HG03469 (cell line): ENCODE data around the gene KLHL11.
"Not testable (repeated sequence)": the region's sequence is repeated elsewhere in the genome, so short reads cannot be mapped to it uniquely, and the experiment has no call there.

Source experiments
- ATAC-seq: cut with Tn5 transposase; IDR thresholded peaks from one replicate; pipeline ENCODE4 v1.9.1; 2021; ENCODE audit warnings: mild to moderate bottlenecking, moderate library complexity, moderate number of reproducible peaks; ENCODE audit not compliant: unreplicated experiment

Gene KLHL11

DNA sequence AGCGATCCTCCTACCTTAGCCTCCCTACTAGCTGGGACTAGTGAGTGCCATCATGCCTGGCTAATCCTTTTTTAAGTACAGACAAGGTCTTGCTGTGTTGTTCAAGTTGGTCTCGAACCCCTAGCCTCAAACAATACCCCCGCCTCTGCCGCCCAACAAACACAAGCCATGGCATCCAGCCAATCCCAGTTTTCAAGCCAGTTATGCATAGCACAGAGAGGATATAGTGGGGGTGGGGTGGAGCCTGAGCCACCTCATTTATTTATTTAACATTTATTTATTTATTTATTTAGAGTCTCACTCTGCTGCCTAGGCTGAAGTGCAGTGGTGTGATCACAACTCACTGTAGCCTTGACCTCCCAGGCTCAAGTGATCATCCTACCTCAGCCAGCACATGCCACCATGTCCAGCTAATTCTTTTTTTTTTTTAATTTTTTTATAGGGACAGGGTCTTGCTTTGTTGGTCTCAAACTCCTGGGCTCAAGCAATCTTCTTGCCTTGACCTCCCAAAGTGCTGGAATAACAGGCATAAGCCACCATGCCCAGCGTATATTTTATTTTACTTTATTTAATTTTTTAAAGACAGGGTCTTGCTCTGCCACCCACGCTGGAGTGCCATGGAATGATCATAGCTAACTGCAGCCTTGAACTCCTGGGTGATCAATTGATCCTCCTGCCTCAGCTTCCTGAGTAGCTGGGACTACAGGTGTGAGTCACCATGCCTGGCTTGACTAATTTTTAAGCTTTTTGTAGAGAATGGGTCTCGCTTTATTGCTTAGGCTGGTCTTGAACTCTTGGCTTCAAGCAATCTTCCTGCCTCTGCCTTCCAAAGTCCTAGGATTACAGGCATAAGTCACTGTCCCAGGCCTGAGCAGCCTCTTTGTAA, 26.2 kb upstream of the KLHL11 start:
- ATAC-seq, result no peak

DNA sequence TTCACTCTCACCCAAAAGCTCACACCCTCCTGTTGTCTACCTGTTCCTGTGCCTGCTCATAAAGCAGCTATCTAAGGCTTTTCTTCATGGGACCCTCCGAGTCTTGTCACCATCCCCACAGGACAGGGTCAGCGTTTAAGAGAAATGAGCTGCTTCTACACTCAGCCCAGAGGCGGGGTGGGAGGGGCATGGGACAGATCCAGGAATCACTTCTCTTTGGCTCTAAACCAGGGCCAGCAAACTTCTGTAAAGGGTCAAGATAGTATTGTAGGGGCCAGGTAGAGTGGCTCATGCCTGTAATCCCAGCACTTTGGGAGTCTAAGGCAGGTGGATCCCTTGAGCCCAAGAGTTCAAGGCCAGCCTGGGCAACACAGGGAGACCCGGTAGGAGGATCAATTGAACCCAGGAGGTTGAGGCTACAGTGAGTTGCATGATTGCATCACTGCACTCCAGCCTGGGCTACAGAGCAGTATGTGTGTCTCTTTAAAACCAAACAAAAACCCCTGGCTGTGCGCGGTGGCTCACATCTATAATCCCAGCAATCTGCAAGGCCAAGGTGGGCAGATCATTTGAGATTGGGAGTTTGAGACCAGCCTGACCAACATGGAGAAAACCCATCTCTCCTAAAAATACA, 23.2 kb upstream of the KLHL11 start:
- ATAC-seq, result no peak

GRCh38 chr17:41885733-41886132, 20.5 kb upstream of the KLHL11 start:
- no peak for ATAC-seq

DNA sequence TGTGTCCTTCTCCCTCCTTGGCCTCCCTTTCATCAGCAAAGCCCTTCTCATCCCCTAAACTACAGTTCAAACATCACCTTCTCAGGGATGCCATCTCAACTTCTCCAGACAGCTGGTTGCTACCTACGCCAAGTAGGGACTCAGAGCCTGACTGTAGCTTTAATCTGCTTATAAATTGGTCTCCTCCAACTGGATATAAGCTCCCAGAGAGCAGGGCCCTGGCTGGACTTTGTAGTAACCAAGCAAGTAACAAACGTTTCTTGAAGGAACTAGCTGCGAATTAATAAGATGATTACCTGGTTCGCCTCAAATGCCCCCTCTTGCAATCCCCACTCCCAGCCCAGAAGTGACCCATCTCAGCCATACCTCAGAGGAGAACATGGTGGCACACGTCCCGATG, 17.5 kb upstream of the KLHL11 start:
- no peak for ATAC-seq

GRCh38 chr17:41880130-41880529, 14.9 kb upstream of the KLHL11 start:
- ATAC-seq, result no peak

GRCh38 chr17:41874293-41874670, 9.1 kb upstream of the KLHL11 start:
- ATAC-seq, result not testable (repeated sequence)

GRCh38 chr17:41873559-41874292, 8.5 kb upstream of the KLHL11 start:
- no peak for ATAC-seq

DNA sequence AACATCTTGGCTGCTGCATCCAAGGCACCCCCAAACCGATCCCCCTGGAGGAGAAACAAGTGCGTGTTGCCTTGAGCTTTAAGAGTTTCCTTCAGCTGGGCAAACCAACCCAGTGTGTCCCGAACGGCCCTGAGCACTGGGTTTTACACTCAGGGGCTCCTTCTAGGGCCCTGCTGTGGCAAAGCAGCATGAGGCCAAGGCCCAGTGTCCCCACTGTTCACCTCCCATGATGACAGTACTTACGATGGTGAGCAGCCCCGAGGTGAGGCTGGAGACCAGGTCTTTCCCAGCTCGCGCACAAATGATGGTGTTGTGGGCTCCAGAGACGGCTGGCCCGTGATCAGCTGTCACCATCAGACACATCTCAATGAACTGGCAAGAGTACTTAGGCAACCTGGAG, 6.6 kb upstream of the KLHL11 start:
- ATAC-seq, result no peak

DNA sequence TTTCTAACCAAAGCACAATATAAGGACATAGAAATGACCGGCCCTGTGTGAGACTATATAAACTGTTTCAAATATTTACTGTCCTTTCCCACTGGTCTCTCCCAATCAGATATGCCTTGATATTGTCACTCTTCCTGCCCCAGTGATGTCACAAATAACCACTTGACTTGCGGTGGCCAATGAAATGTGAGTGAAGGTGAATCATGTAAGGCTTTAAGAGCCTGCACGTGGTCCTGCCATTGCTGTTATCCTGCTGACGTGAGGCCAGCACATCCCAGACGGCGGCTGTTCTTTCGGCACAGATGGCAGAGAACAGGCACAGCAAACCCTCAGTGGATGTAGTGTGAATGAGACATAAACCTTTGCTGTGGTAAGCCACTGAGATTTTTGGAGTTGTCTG, 5.4 kb upstream of the KLHL11 start:
- ATAC-seq, result no peak

GRCh38 chr17:41870097-41870496, 4.9 kb upstream of the KLHL11 start:
- no peak for ATAC-seq

- no peak for ATAC-seq
These were observed 4.2 kb upstream of the KLHL11 start for GRCh38 chr17:41869426-41869825.

DNA sequence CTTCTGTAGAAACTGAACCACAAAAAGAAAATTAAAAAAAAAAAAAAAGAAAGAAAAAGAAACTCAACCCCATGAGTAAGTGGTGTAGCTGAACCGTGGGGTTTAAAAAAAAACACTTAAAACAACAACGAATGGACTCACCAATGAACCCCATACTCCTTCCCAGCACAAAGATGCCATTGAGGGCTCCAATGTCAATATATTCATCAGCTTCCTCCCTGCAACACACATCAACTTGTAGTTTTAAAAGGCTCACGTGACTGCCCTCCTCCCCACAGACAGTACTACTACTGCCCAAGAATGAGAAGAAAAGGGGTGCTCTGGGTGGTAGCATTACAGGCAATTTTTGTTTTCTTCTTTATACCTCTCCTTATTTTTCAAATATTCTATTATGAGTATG, 3.3 kb upstream of the KLHL11 start:
- ATAC-seq, result no peak

DNA sequence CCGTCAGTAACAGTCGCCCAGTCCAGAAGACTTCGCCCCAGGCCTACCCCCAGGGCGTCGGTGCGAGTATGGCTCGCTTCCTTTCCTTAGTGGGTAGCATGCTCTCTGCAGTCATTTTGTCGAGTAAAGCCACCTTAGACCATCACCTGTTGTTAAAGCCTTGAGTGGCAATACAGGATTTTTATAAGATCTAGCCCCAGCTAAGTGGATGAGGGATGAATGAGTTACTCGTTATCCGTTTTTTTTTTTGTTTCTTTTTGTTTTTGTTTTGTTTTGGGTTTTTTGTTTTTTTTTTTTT, 322 bp upstream of the KLHL11 start:
- no peak for ATAC-seq

- ATAC-seq, result peak; percentile 19
These were observed 756 bp downstream of the KLHL11 start for GRCh38 chr17:41864498-41864835.

- ATAC-seq, result no peak
These were observed 2.0 kb downstream of the KLHL11 start for GRCh38 chr17:41863074-41863848.

GRCh38 chr17:41860254-41860931, 4.8 kb downstream of the KLHL11 start:
- no peak for ATAC-seq

DNA sequence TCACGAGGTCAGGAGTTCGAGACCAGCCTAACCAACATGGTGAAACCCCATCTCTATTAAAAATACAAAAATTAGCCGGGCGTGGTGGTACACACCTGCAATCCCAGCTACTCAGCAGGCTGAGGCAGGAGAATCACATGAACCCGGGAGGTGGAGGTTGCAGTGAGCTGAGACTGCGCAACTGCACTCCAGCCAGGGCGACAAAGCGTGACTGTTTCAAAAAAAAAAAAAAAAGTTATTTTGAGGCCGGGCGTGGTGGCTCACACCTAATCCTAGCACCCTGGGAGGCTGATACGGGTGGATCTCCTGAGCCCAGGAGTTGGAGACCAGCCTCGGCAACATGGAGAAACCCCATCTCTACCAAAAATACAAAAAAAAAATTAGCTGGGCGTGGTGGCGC, 13.8 kb downstream of the KLHL11 start:
- ATAC-seq, result not testable (repeated sequence)

- ATAC-seq, result no peak
These were observed 15.8 kb downstream of the KLHL11 start for GRCh38 chr17:41849251-41849990.

GRCh38 chr17:41848788-41849187, 16.4 kb downstream of the KLHL11 start:
- no peak for ATAC-seq

DNA sequence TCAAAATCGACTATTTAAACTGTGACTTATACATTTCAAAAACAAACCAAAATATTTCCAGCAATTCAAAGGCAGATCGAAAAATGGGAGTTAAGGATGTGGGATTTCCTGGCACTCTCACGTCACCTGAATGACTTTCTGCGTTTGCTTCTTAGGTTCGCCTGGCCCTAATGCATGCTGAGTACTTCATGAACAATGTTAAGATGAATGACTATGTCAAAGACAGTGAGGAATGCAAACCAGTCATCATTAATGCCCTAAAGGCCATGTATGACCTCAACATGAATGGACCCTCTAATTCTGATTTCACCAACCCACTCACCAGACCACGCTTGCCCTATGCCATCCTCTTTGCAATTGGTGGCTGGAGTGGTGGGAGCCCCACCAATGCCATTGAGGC, 20.3 kb downstream of the KLHL11 start:
- ATAC-seq, result no peak
